ENCODE measurements around the gene RBM22.

GRCh38 chr5:150734579-150735384 lies 33.9 kb upstream of the RBM22 start:
- TF ChIP-seq, protein P1, sequence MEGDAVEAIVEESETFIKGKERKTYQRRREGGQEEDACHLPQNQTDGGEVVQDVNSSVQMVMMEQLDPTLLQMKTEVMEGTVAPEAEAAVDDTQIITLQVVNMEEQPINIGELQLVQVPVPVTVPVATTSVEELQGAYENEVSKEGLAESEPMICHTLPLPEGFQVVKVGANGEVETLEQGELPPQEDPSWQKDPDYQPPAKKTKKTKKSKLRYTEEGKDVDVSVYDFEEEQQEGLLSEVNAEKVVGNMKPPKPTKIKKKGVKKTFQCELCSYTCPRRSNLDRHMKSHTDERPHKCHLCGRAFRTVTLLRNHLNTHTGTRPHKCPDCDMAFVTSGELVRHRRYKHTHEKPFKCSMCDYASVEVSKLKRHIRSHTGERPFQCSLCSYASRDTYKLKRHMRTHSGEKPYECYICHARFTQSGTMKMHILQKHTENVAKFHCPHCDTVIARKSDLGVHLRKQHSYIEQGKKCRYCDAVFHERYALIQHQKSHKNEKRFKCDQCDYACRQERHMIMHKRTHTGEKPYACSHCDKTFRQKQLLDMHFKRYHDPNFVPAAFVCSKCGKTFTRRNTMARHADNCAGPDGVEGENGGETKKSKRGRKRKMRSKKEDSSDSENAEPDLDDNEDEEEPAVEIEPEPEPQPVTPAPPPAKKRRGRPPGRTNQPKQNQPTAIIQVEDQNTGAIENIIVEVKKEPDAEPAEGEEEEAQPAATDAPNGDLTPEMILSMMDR (IDR thresholded peaks at IDR 0.05), result no peak
- TF ChIP-seq FOXM1 (IDR thresholded peaks at IDR 0.05; ENCODE audit: low read depth) (no peak), RXRA (IDR thresholded peaks at IDR 0.05; ENCODE audit: borderline replicate concordance, low read depth) (no peak)

Data from SK-N-SH (cell line).